Caki2 (cell line): Measurements from ENCODE around the gene ACMSD. TPM values are rescaled to one million over a fixed set of nuclear protein-coding genes. Genes with fewer than 3 reads are reported as not detected.

Experiments used
- DNase-seq: peaks from one replicate; pipeline ENCODE4 v3.0.0-alpha.2; 2015; ENCODE audit warnings: low read depth
- in situ Hi-C: cut with HindIII; loops from 2 replicates; pipeline ENCODE4 v1.10.0; 2016; ENCODE audit warnings: low sequenced_read_pairs, low pct_unique_long_range_greater_than_20kb, mixed read lengths
- total RNA-seq: library from RNA; depleted of rRNA; stranded (reverse); fragments of >200 nt; shearing (Covaris generic); gene quantifications from 2 replicates; pipeline ENCODE4 v1.2.3, GENCODE V29; 2014; ENCODE audit warnings: low replicate concordance; rRNA removed

Gene ACMSD
- total RNA-seq, 1 experiment from 2014 or later, result 5.3 TPM

- DNase-seq, result peak; percentile 13
- in situ Hi-C loops, result no loop called here
These were observed 88.0 kb downstream of the ACMSD start for GRCh38 chr2:134926231-134926931.

- peak; percentile 19 for DNase-seq
- in situ Hi-C loops, result no loop called here
These were observed 88.8 kb downstream of the ACMSD start for GRCh38 chr2:134927195-134927594.

GRCh38 chr2:134932864-134933526 lies 94.6 kb downstream of the ACMSD start:
- in situ Hi-C loops, result no loop called here

GRCh38 chr2:134933732-134934131 lies 95.3 kb downstream of the ACMSD start:
- DNase-seq, result no peak
- in situ Hi-C loops, result no loop called here

More at GRCh38 chr2:134932864-134933526, 94.6 kb downstream of the ACMSD start:
- DNase-seq, result peak; percentile 41

GRCh38 chr2:134934150-134934549 lies 95.7 kb downstream of the ACMSD start:
- DNase-seq, result no peak
- in situ Hi-C loops, result no loop called here

- in situ Hi-C loops, result no loop called here
- DNase-seq, result no peak
These were observed 96.2 kb downstream of the ACMSD start for GRCh38 chr2:134934641-134935040.

- in situ Hi-C loops, result no loop called here
- no peak for DNase-seq
These were observed 98.3 kb downstream of the ACMSD start for GRCh38 chr2:134936691-134937090.

- in situ Hi-C loops, result no loop called here
- DNase-seq, result no peak
These were observed 105.1 kb downstream of the ACMSD start for GRCh38 chr2:134943540-134943939.

- in situ Hi-C loops, result no loop called here
- no peak for DNase-seq
These were observed 106.6 kb downstream of the ACMSD start for GRCh38 chr2:134944975-134945374.

- in situ Hi-C loops, result no loop called here
- no peak for DNase-seq
These were observed 107.7 kb downstream of the ACMSD start for GRCh38 chr2:134946073-134946472.

- in situ Hi-C loops, result no loop called here
- DNase-seq, result no peak
These were observed 111.7 kb downstream of the ACMSD start for GRCh38 chr2:134949981-134950708.

- in situ Hi-C loops, result no loop called here
- DNase-seq, result no peak
These were observed 112.5 kb downstream of the ACMSD start for GRCh38 chr2:134950886-134951285.

Other genes with a start within 250 kb of the ACMSD start
- gene TMEM163, start 119.6 kb upstream of the ACMSD start, total RNA-seq, result 0.78 TPM in 1 of 2 replicates, not detected in the other
- gene CCNT2, start 80.2 kb downstream of the ACMSD start, total RNA-seq, result 2.2 and 4.0 TPM in 2 replicates
- gene MAP3K19, start 208.8 kb downstream of the ACMSD start, total RNA-seq, result not detected in 2 replicates
- gene RAB3GAP1, start 213.7 kb downstream of the ACMSD start, total RNA-seq, result 14.0 and 18.4 TPM in 2 replicates